ENCODE results near the gene ZNF771.

DNA sequence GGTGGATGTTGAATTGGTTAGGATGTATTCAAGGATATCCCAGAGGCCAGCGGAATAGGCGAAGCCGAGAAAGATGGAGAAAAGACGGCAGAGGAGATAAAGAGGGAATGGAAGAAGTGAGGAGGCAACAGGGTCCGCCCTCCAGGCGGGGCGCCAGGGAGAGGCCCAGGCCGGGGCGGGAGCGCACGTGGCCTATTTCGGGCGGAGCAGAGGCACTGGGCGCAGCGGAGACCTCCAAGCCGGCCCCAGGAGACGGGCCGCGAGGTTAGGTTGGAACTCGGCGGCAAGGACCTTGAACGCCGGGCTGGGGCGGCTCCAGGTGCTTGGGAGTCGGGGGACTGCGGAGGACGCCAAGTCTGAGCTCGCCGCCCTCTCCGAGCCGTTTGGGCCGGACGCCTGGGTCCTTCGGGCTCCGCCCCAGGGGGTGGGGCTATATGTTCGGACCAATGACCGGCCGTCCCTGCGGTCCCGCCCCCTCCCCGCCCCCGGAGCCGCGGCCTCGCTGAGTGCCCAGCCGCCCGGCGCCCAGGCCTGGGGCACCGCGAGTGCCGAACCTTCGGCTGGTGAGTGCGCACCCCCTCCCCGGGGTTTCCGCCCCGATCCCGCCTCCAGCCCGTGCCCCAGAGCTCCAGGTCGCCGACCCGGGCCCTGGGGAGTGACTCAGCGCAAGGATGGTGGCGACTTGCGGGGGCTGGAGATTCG, at the start of gene ZNF771:
- TF ChIP-seq SMC3 (conservative IDR thresholded peaks at IDR 0.05; ENCODE audit: insufficient read depth, low read depth, low read length), result no peak
- TF ChIP-seq, protein P1, sequence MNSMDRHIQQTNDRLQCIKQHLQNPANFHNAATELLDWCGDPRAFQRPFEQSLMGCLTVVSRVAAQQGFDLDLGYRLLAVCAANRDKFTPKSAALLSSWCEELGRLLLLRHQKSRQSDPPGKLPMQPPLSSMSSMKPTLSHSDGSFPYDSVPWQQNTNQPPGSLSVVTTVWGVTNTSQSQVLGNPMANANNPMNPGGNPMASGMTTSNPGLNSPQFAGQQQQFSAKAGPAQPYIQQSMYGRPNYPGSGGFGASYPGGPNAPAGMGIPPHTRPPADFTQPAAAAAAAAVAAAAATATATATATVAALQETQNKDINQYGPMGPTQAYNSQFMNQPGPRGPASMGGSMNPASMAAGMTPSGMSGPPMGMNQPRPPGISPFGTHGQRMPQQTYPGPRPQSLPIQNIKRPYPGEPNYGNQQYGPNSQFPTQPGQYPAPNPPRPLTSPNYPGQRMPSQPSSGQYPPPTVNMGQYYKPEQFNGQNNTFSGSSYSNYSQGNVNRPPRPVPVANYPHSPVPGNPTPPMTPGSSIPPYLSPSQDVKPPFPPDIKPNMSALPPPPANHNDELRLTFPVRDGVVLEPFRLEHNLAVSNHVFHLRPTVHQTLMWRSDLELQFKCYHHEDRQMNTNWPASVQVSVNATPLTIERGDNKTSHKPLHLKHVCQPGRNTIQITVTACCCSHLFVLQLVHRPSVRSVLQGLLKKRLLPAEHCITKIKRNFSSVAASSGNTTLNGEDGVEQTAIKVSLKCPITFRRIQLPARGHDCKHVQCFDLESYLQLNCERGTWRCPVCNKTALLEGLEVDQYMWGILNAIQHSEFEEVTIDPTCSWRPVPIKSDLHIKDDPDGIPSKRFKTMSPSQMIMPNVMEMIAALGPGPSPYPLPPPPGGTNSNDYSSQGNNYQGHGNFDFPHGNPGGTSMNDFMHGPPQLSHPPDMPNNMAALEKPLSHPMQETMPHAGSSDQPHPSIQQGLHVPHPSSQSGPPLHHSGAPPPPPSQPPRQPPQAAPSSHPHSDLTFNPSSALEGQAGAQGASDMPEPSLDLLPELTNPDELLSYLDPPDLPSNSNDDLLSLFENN (IDR thresholded peaks at IDR 0.05; ENCODE audit: low read depth in 2 of 2, low read length in 2 of 2), result no peak
- TF ChIP-seq EP300 (IDR thresholded peaks at IDR 0.05; ENCODE audit: low read length), result no peak
- TF ChIP-seq RBFOX2 (IDR thresholded peaks at IDR 0.05; ENCODE audit: low read depth, low read length), result peak; percentile 85
- TF ChIP-seq, protein P2, sequence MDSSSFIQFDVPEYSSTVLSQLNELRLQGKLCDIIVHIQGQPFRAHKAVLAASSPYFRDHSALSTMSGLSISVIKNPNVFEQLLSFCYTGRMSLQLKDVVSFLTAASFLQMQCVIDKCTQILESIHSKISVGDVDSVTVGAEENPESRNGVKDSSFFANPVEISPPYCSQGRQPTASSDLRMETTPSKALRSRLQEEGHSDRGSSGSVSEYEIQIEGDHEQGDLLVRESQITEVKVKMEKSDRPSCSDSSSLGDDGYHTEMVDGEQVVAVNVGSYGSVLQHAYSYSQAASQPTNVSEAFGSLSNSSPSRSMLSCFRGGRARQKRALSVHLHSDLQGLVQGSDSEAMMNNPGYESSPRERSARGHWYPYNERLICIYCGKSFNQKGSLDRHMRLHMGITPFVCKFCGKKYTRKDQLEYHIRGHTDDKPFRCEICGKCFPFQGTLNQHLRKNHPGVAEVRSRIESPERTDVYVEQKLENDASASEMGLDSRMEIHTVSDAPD (CRISPR knock-in tag; IDR thresholded peaks at IDR 0.05), result no peak
- TF ChIP-seq, protein P3, sequence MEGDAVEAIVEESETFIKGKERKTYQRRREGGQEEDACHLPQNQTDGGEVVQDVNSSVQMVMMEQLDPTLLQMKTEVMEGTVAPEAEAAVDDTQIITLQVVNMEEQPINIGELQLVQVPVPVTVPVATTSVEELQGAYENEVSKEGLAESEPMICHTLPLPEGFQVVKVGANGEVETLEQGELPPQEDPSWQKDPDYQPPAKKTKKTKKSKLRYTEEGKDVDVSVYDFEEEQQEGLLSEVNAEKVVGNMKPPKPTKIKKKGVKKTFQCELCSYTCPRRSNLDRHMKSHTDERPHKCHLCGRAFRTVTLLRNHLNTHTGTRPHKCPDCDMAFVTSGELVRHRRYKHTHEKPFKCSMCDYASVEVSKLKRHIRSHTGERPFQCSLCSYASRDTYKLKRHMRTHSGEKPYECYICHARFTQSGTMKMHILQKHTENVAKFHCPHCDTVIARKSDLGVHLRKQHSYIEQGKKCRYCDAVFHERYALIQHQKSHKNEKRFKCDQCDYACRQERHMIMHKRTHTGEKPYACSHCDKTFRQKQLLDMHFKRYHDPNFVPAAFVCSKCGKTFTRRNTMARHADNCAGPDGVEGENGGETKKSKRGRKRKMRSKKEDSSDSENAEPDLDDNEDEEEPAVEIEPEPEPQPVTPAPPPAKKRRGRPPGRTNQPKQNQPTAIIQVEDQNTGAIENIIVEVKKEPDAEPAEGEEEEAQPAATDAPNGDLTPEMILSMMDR (IDR thresholded peaks at IDR 0.05 in 2 of 3, conservative IDR thresholded peaks at IDR 0.05 in 1 of 3; ENCODE audit: insufficient read depth in 2 of 3, low read depth in 1 of 3, low read length in 3 of 3), result peak in 2 of 3 experiments; percentile 17 to 23; a peak in 1 of 6 replicates
- TF ChIP-seq, protein P4, sequence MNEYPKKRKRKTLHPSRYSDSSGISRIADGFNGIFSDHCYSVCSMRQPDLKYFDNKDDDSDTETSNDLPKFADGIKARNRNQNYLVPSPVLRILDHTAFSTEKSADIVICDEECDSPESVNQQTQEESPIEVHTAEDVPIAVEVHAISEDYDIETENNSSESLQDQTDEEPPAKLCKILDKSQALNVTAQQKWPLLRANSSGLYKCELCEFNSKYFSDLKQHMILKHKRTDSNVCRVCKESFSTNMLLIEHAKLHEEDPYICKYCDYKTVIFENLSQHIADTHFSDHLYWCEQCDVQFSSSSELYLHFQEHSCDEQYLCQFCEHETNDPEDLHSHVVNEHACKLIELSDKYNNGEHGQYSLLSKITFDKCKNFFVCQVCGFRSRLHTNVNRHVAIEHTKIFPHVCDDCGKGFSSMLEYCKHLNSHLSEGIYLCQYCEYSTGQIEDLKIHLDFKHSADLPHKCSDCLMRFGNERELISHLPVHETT (CRISPR knock-in tag; conservative IDR thresholded peaks at IDR 0.05 in 1 of 2, IDR thresholded peaks at IDR 0.05 in 1 of 2), result no peak
- peak in 1 of 3 experiments; percentile 54 for TF ChIP-seq YY1 (IDR thresholded peaks at IDR 0.05; ENCODE audit: borderline replicate concordance in 1 of 3, control insufficient read depth in 1 of 3, extremely low read depth in 1 of 3, insufficient read depth in 3 of 3, insufficient read length in 1 of 3, insufficient replicate concordance in 2 of 3, low read depth in 1 of 3, low read length in 2 of 3)
- TF ChIP-seq, protein P5, sequence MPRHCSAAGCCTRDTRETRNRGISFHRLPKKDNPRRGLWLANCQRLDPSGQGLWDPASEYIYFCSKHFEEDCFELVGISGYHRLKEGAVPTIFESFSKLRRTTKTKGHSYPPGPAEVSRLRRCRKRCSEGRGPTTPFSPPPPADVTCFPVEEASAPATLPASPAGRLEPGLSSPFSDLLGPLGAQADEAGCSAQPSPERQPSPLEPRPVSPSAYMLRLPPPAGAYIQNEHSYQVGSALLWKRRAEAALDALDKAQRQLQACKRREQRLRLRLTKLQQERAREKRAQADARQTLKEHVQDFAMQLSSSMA (CRISPR knock-in tag; IDR thresholded peaks at IDR 0.05), result no peak
- TF ChIP-seq ELF1 (tag; IDR thresholded peaks at IDR 0.05), result no peak
- TF ChIP-seq EP400 (IDR thresholded peaks at IDR 0.05), result peak; percentile 98
- TF ChIP-seq BMI1 (IDR thresholded peaks at IDR 0.05; ENCODE audit: low read length), result no peak

Measured in K562 (cell line).